ENCODE measurements around the gene FGFR4.

DNA sequence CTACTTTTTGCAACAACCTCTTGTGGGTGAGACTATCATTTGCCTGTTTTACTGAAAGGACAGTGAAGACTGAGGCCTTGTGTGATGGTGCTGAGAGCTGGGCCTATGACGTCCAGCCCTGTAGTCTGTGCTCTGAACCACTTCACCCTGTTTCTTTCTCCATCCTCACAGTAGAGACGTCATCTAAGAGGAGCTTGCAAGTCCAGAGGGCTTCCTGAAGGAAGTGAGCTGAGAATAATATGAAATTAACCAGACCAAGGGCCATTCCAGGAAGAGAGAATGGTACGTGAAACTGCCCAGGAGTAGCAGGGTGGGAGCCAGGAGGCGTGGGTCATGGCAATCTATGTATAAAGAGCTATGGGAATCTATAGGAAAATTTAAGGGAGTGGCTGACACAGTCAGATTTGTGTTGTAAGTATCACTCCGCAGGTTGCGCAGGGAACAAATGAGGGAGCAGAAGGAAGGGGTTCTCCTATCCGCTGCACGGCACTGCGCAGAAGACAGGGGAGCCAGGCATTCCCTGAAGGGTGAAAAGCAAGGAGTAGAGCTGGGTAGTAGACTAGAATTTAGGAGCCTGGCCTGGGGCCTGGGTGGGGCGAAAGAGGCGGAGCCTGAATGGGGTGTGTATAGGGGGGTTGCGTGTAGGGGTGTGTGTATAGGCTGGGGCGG lies 596 bp upstream of the FGFR4 start:
- TF ChIP-seq, protein P1, sequence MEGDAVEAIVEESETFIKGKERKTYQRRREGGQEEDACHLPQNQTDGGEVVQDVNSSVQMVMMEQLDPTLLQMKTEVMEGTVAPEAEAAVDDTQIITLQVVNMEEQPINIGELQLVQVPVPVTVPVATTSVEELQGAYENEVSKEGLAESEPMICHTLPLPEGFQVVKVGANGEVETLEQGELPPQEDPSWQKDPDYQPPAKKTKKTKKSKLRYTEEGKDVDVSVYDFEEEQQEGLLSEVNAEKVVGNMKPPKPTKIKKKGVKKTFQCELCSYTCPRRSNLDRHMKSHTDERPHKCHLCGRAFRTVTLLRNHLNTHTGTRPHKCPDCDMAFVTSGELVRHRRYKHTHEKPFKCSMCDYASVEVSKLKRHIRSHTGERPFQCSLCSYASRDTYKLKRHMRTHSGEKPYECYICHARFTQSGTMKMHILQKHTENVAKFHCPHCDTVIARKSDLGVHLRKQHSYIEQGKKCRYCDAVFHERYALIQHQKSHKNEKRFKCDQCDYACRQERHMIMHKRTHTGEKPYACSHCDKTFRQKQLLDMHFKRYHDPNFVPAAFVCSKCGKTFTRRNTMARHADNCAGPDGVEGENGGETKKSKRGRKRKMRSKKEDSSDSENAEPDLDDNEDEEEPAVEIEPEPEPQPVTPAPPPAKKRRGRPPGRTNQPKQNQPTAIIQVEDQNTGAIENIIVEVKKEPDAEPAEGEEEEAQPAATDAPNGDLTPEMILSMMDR (IDR thresholded peaks at IDR 0.05), result no peak
- TF ChIP-seq POLR2A (IDR thresholded peaks at IDR 0.05) (no peak), POLR2AphosphoS5 (IDR thresholded peaks at IDR 0.05) (no peak)
